ENCODE results near the gene IL23R. TPM values are rescaled to one million over a fixed set of nuclear protein-coding genes. Genes with fewer than 3 reads are reported as not detected.

IL23R gene
- total RNA-seq, 1 experiment from 2014 or later: not detected

DNA sequence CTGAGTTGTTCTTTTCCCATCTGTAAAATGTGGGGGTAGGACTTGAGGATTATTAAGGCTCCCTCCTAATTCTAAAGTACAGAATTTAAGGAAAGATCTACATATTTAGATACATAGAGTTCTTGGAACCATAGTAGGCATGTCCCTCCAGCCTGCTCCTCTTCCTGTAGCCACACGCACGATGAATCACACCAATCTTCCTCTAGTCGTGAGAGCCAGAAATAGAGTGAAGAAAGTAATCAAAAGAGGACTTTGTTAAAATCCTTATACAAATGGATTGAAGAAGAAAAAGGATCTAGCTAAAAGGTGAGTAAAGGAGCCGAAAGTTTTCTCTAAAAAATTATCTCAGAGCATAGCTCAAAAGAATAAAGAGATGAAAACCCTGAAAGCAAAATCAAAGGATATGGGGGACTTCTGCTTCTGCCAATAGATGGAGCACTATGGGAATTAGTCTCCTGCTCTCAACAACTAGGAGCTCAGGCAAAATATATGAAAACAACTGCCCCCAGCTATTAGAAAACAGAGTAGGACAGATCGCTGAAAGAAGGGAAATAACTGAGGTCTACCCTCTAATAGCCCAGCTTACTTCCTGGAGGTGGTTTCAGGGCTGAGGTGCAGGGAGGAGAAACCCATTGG lies 40.0 kb upstream of the IL23R start:
- Histone ChIP-seq H3K4me3 (replicated peaks in 1 of 2; ENCODE audit: low read depth in 1 of 2, low read length in 2 of 2) (no peak overlapping the region), H3K9me2 (ENCODE audit: insufficient read depth) (no peaks in the 10 kb centered on the region), H3K79me2 (ENCODE audit: insufficient read depth, low read length) (no peaks in the 10 kb centered on the region), H3K9ac (ENCODE audit: low read length) (no peak overlapping the region), H3K9me3 (ENCODE audit: control insufficient read depth in 1 of 2, insufficient read depth in 1 of 2, low read depth in 1 of 2, low read length in 2 of 2) (no peaks in the 10 kb centered on the region), H3K4me1 (ENCODE audit: control insufficient read depth in 1 of 2, insufficient read depth in 2 of 2, low read length in 2 of 2) (no peaks in the 10 kb centered on the region), H3K36me3 (ENCODE audit: control insufficient read depth in 1 of 2, insufficient read depth in 2 of 2, low read length in 2 of 2) (no peaks in the 10 kb centered on the region), H3K27ac (ENCODE audit: low read depth, low read length) (no peak overlapping the region), H2AFZ (ENCODE audit: low read depth, low read length, poor library complexity, severe bottlenecking) (no peak overlapping the region), H3K27me3 (ENCODE audit: insufficient read depth, low read length) (no peaks in the 10 kb centered on the region), H3K4me2 (ENCODE audit: low read length) (no peak overlapping the region), H4K20me1 (ENCODE audit: insufficient read depth) (no peaks in the 10 kb centered on the region)
- peak; percentile 67 for ATAC-seq
- ChIA-PET POLR2A (no interaction called here), CTCF (interaction anchor here (0.6 to 3.7 kb wide), 8 partner anchors 11 to 130 kb away, joined by 3 to 18 read pairs (median 3); no protein-coding TSS in a partner anchor), RAD21 (ENCODE audit: low non-redundant PET in 1 of 2, low total read pairs in 2 of 2, uncharacterized antibody in 2 of 2, unreplicated experiment in 2 of 2) (no interaction called here)
- DNase-seq (ENCODE audit: low read depth, low spot score): no peak
- no TSS peak for BruUV-seq (replicated peaks)
- intact Hi-C loops (cut with micrococcal nuclease): no loop called here
- no peak for TF ChIP-seq CBX3 (IDR thresholded peaks at IDR 0.05; ENCODE audit: low read depth)
- TF ChIP-seq CTCF (IDR thresholded peaks at IDR 0.05 in 2 of 3, conservative IDR thresholded peaks at IDR 0.05 in 1 of 3; ENCODE audit: borderline replicate concordance in 1 of 3, insufficient read depth in 1 of 3, low read depth in 2 of 3, low read length in 2 of 3): 0 out of 6 replicates have a peak, but pooled peaks of 1 of the 3 experiments have one; percentile 8

DNA sequence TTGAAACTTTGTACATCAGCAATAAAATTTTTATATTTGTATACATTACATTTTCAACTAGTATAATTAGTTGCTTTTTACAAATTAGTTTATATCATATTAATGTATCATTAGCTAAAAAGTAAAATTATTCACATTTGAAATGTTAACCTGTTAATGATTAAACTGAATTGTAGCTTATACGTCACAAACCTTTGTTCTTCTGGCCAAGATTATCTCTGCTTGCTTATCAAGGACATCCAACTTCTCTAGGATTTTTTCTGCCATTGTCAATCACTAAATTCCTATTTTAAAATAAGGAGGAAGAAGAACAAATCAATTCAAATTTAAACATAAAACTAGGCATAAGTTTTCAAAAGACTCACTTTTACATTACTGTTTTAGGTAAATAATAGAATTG lies 39.3 kb upstream of the IL23R start:
- Histone ChIP-seq H3K4me1 (ENCODE audit: control insufficient read depth in 1 of 2, insufficient read depth in 2 of 2, low read length in 2 of 2) (no peaks in the 10 kb centered on the region), H3K27ac (ENCODE audit: low read depth, low read length) (no peak overlapping the region), H3K9me3 (ENCODE audit: control insufficient read depth in 1 of 2, insufficient read depth in 1 of 2, low read depth in 1 of 2, low read length in 2 of 2) (no peaks in the 10 kb centered on the region), H3K4me3 (replicated peaks in 1 of 2; ENCODE audit: low read depth in 1 of 2, low read length in 2 of 2) (no peak overlapping the region), H3K79me2 (ENCODE audit: insufficient read depth, low read length) (no peaks in the 10 kb centered on the region), H3K36me3 (ENCODE audit: control insufficient read depth in 1 of 2, insufficient read depth in 2 of 2, low read length in 2 of 2) (no peaks in the 10 kb centered on the region), H3K9me2 (ENCODE audit: insufficient read depth) (no peaks in the 10 kb centered on the region), H4K20me1 (ENCODE audit: insufficient read depth) (no peaks in the 10 kb centered on the region), H3K27me3 (ENCODE audit: insufficient read depth, low read length) (no peaks in the 10 kb centered on the region), H3K4me2 (ENCODE audit: low read length) (no peak overlapping the region), H2AFZ (ENCODE audit: low read depth, low read length, poor library complexity, severe bottlenecking) (no peak overlapping the region), H3K9ac (ENCODE audit: low read length) (no peak overlapping the region)
- BruUV-seq (replicated peaks): no TSS peak
- DNase-seq (ENCODE audit: low read depth, low spot score) (no peak), ATAC-seq (no peak)
- RAD21 ChIA-PET (ENCODE audit: low non-redundant PET in 1 of 2, low total read pairs in 2 of 2, uncharacterized antibody in 2 of 2, unreplicated experiment in 2 of 2): no interaction called here
- intact Hi-C loops (cut with micrococcal nuclease): no loop called here
- CTCF ChIA-PET: interaction anchor here (0.6 to 3.7 kb wide), 7 partner anchors 10 to 87 kb away, joined by 3 to 18 read pairs (median 3); no protein-coding TSS in a partner anchor
- POLR2A ChIA-PET: no interaction called here
- TF ChIP-seq RAD21 (IDR thresholded peaks at IDR 0.05; ENCODE audit: low read depth) (no peak), EZH2 (IDR thresholded peaks at IDR 0.05) (no peak), TCF7L2 (IDR thresholded peaks at IDR 0.05; ENCODE audit: borderline replicate concordance, extremely low read depth, insufficient read depth, insufficient read length) (no peak), CTCF (IDR thresholded peaks at IDR 0.05 in 2 of 3, conservative IDR thresholded peaks at IDR 0.05 in 1 of 3; ENCODE audit: borderline replicate concordance in 1 of 3, insufficient read depth in 1 of 3, low read depth in 2 of 3, low read length in 2 of 3) (no peak), SRF (IDR thresholded peaks at IDR 0.05; ENCODE audit: low read depth) (no peak), POLR2AphosphoS5 (IDR thresholded peaks at IDR 0.05; ENCODE audit: low read depth, low read length) (no peak), ELF1 (IDR thresholded peaks at IDR 0.05; ENCODE audit: borderline replicate concordance, low read depth) (no peak), POLR2A (IDR thresholded peaks at IDR 0.05; ENCODE audit: borderline replicate concordance, extremely low read depth, insufficient read depth, insufficient read length) (no peak), EZH2phosphoT487 (IDR thresholded peaks at IDR 0.05; ENCODE audit: borderline replicate concordance) (no peak), SP1 (IDR thresholded peaks at IDR 0.05; ENCODE audit: low read depth) (no peak), EGR1 (IDR thresholded peaks at IDR 0.05; ENCODE audit: low read depth) (no peak)
- TF ChIP-seq, protein P1, sequence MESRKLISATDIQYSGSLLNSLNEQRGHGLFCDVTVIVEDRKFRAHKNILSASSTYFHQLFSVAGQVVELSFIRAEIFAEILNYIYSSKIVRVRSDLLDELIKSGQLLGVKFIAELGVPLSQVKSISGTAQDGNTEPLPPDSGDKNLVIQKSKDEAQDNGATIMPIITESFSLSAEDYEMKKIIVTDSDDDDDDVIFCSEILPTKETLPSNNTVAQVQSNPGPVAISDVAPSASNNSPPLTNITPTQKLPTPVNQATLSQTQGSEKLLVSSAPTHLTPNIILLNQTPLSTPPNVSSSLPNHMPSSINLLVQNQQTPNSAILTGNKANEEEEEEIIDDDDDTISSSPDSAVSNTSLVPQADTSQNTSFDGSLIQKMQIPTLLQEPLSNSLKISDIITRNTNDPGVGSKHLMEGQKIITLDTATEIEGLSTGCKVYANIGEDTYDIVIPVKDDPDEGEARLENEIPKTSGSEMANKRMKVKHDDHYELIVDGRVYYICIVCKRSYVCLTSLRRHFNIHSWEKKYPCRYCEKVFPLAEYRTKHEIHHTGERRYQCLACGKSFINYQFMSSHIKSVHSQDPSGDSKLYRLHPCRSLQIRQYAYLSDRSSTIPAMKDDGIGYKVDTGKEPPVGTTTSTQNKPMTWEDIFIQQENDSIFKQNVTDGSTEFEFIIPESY (IDR thresholded peaks at IDR 0.05; ENCODE audit: extremely low read depth, insufficient replicate concordance, low read length): no peak

Measured in HCT116 (cell line).